K562 (cell line): ENCODE measurements around the gene BBS1. TPM values are rescaled to one million over a fixed set of nuclear protein-coding genes. Genes with fewer than 3 reads are reported as not detected.

ENCODE experiments used
- GATAD2B ChIP-seq: fragments of 450-650 bp; IDR thresholded peaks from 2 replicates; pipeline ENCODE4 v1.6.1; 2017; ENCODE audit warnings: mild to moderate bottlenecking, borderline replicate concordance
- NBN ChIP-seq: fragments of 450-650 bp; IDR thresholded peaks from 2 replicates; pipeline ENCODE4 v1.6.1; 2016; ENCODE audit warnings: low read depth, mild to moderate bottlenecking
- TEAD4 ChIP-seq, 2 experiments: sonication (generic) in 1 of 2; formaldehyde crosslinking in 1 of 2; IDR thresholded peaks; 2 replicates each; pipeline versions ENCODE4 v1.6.1 to v1.8.0; 2012 to 2022; ENCODE audit warnings: borderline replicate concordance in 1 of 2, inconsistent platforms in 1 of 2, low read length in 1 of 2, mild to moderate bottlenecking in 1 of 2, missing genetic modification reagents in 1 of 2
- TRIM28 ChIP-seq: fragments of 450-650 bp; IDR thresholded peaks from 2 replicates; pipeline ENCODE4 v1.6.1; 2017
- U2AF2 ChIP-seq: fragments of 200-400 bp; formaldehyde crosslinking; optimal IDR thresholded peaks from 2 replicates; pipeline ENCODE3; 2017; ENCODE audit warnings: low read depth, mild to moderate bottlenecking, low read length
- polyA plus RNA-seq, 8 experiments: library from polyadenylated mRNA; depleted of rRNA in 4 of 8; stranded (reverse) in 5 of 8; unstranded in 3 of 8; fragments of >200 nt; fragmentation: Nextera tagmentation in 2 of 8; fragmentation: Illumina TruSeq in 1 of 8; extraction: Ambion mirVana in 2 of 8; extraction: Trizol in 1 of 8; gene quantifications; 2 replicates each; pipeline versions ENCODE4 v1.2.1 to v1.2.3, GENCODE V29; 2011 to 2014; ENCODE audit warnings: inconsistent platforms in 1 of 8, missing spikeins in 1 of 8
- total RNA-seq, 7 experiments: library from RNA; depleted of rRNA in 6 of 7; stranded (reverse); fragments of >200 nt in 6 of 7; fragmentation: Illumina TruSeq in 2 of 7; extraction: Trizol in 2 of 7; gene quantifications; 2 replicates each; pipeline versions ENCODE4 v1.2.1 to v1.2.3, GENCODE V29; 2011 to 2021; ENCODE audit warnings: low replicate concordance in 1 of 7
- TF ChIP-seq, protein P1 (sequence below): sonication (generic); formaldehyde crosslinking; IDR thresholded peaks from 2 replicates; pipeline ENCODE4 v1.8.0; 2023; ENCODE audit warnings: missing genetic modification reagents, mild to moderate bottlenecking, borderline replicate concordance
- TF ChIP-seq, protein P2 (sequence below), 3 experiments: fragments of 200-800 bp in 1 of 3; fragments of 250-450 bp in 1 of 3; fragments of 450-650 bp in 1 of 3; sonication (Bioruptor Pico) in 1 of 3; sonication (Bioruptor generic) in 1 of 3; formaldehyde crosslinking in 1 of 3; IDR thresholded peaks; 2 replicates each; pipeline versions ENCODE4 v1.6.1 to v1.8.0; 2016 to 2022; ENCODE audit warnings: mild to moderate bottlenecking in 2 of 3, missing genetic modification characterization in 2 of 3, missing compliant biosample characterization in 1 of 3, moderate library complexity in 1 of 3
- TF ChIP-seq, protein P3 (sequence below): fragments of 150-350 bp; conservative IDR thresholded peaks from 2 replicates; pipeline ENCODE4 v1.6.1; 2014; ENCODE audit warnings: low read length
- TF ChIP-seq, protein P4 (sequence below): fragments of 450-650 bp; formaldehyde crosslinking; IDR thresholded peaks from 2 replicates; pipeline ENCODE4 v1.4.0; 2020; ENCODE audit warnings: mild to moderate bottlenecking, moderate library complexity
- TF ChIP-seq, protein P5 (sequence below): fragments of 250-450 bp; sonication (Bioruptor Pico); IDR thresholded peaks from 2 replicates; pipeline ENCODE4 v1.6.1; 2021; ENCODE audit warnings: mild to moderate bottlenecking

The BBS1 gene
- total and polyA plus RNA-seq, 9 of the 15 experiments (the other 6 are each of a cell fraction or from before 2014, with no cell fraction given), result 9.0 to 19.8 (median 12.1) TPM

DNA sequence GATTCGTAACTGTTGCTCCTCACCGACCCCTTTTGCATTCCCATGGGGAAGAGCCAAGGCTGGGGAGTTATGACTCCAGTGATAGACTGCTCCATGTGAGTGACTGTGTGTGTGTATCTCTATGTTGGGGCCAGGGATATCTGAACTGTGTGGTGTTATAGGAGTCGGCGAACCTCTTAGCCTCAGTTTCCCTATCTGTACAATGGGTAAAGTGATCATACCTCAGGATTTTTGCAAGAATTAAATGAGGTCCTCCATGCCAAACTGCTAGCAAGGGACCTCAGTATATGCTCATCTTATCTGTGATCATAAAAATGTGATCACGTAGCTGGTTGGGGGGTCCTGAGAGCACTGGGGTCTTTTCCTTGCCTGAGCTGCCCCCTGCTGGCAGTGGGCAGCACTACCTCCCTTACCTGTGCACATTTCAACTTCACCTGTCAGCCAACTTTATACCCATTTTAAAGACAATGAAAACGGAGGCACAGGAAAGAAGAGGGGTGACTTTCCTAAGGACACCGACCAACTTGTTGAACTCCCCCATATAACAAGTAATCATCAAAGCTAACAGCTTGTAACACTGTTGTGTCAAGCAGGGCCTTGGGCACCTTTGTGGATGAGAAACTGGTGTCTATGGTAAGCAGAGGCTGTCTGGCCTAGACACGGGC is 31.6 kb upstream of the BBS1 start (continued):
- TF ChIP-seq, protein P1, sequence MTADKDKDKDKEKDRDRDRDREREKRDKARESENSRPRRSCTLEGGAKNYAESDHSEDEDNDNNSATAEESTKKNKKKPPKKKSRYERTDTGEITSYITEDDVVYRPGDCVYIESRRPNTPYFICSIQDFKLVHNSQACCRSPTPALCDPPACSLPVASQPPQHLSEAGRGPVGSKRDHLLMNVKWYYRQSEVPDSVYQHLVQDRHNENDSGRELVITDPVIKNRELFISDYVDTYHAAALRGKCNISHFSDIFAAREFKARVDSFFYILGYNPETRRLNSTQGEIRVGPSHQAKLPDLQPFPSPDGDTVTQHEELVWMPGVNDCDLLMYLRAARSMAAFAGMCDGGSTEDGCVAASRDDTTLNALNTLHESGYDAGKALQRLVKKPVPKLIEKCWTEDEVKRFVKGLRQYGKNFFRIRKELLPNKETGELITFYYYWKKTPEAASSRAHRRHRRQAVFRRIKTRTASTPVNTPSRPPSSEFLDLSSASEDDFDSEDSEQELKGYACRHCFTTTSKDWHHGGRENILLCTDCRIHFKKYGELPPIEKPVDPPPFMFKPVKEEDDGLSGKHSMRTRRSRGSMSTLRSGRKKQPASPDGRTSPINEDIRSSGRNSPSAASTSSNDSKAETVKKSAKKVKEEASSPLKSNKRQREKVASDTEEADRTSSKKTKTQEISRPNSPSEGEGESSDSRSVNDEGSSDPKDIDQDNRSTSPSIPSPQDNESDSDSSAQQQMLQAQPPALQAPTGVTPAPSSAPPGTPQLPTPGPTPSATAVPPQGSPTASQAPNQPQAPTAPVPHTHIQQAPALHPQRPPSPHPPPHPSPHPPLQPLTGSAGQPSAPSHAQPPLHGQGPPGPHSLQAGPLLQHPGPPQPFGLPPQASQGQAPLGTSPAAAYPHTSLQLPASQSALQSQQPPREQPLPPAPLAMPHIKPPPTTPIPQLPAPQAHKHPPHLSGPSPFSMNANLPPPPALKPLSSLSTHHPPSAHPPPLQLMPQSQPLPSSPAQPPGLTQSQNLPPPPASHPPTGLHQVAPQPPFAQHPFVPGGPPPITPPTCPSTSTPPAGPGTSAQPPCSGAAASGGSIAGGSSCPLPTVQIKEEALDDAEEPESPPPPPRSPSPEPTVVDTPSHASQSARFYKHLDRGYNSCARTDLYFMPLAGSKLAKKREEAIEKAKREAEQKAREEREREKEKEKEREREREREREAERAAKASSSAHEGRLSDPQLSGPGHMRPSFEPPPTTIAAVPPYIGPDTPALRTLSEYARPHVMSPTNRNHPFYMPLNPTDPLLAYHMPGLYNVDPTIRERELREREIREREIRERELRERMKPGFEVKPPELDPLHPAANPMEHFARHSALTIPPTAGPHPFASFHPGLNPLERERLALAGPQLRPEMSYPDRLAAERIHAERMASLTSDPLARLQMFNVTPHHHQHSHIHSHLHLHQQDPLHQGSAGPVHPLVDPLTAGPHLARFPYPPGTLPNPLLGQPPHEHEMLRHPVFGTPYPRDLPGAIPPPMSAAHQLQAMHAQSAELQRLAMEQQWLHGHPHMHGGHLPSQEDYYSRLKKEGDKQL (CRISPR knock-in tag), result no peak
- TF ChIP-seq, protein P2, sequence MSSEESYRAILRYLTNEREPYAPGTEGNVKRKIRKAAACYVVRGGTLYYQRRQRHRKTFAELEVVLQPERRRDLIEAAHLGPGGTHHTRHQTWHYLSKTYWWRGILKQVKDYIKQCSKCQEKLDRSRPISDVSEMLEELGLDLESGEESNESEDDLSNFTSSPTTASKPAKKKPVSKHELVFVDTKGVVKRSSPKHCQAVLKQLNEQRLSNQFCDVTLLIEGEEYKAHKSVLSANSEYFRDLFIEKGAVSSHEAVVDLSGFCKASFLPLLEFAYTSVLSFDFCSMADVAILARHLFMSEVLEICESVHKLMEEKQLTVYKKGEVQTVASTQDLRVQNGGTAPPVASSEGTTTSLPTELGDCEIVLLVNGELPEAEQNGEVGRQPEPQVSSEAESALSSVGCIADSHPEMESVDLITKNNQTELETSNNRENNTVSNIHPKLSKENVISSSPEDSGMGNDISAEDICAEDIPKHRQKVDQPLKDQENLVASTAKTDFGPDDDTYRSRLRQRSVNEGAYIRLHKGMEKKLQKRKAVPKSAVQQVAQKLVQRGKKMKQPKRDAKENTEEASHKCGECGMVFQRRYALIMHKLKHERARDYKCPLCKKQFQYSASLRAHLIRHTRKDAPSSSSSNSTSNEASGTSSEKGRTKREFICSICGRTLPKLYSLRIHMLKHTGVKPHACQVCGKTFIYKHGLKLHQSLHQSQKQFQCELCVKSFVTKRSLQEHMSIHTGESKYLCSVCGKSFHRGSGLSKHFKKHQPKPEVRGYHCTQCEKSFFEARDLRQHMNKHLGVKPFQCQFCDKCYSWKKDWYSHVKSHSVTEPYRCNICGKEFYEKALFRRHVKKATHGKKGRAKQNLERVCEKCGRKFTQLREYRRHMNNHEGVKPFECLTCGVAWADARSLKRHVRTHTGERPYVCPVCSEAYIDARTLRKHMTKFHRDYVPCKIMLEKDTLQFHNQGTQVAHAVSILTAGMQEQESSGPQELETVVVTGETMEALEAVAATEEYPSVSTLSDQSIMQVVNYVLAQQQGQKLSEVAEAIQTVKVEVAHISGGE (CRISPR knock-in tag; IDR thresholded peaks at IDR 0.05), result no peak
- TF ChIP-seq NBN, result no peak
- TF ChIP-seq, protein P3, sequence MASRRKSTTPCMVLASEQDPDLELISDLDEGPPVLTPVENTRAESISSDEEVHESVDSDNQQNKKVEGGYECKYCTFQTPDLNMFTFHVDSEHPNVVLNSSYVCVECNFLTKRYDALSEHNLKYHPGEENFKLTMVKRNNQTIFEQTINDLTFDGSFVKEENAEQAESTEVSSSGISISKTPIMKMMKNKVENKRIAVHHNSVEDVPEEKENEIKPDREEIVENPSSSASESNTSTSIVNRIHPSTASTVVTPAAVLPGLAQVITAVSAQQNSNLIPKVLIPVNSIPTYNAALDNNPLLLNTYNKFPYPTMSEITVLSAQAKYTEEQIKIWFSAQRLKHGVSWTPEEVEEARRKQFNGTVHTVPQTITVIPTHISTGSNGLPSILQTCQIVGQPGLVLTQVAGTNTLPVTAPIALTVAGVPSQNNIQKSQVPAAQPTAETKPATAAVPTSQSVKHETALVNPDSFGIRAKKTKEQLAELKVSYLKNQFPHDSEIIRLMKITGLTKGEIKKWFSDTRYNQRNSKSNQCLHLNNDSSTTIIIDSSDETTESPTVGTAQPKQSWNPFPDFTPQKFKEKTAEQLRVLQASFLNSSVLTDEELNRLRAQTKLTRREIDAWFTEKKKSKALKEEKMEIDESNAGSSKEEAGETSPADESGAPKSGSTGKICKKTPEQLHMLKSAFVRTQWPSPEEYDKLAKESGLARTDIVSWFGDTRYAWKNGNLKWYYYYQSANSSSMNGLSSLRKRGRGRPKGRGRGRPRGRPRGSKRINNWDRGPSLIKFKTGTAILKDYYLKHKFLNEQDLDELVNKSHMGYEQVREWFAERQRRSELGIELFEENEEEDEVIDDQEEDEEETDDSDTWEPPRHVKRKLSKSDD, result 0 out of 2 replicates have a peak, but pooled peaks have one; percentile 16
- TF ChIP-seq, protein P4, sequence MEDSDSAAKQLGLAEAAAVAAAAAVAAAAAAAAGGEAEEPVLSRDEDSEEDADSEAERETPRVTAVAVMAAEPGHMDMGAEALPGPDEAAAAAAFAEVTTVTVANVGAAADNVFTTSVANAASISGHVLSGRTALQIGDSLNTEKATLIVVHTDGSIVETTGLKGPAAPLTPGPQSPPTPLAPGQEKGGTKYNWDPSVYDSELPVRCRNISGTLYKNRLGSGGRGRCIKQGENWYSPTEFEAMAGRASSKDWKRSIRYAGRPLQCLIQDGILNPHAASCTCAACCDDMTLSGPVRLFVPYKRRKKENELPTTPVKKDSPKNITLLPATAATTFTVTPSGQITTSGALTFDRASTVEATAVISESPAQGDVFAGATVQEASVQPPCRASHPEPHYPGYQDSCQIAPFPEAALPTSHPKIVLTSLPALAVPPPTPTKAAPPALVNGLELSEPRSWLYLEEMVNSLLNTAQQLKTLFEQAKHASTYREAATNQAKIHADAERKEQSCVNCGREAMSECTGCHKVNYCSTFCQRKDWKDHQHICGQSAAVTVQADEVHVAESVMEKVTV (CRISPR knock-in tag), result peak; percentile 34; the same call in 1 of the 2 replicates
- TF ChIP-seq GATAD2B, result peak; percentile 72
- no peak for TF ChIP-seq TEAD4 (IDR thresholded peaks at IDR 0.05; ENCODE audit: low read length)
- TF ChIP-seq TEAD4 (CRISPR knock-in tag; IDR thresholded peaks at IDR 0.05; ENCODE audit: borderline replicate concordance), result peak; percentile 14; the same call in 1 of the 2 replicates
- TF ChIP-seq U2AF2, result no peak
- no peak for TF ChIP-seq TRIM28
- TF ChIP-seq, protein P5, sequence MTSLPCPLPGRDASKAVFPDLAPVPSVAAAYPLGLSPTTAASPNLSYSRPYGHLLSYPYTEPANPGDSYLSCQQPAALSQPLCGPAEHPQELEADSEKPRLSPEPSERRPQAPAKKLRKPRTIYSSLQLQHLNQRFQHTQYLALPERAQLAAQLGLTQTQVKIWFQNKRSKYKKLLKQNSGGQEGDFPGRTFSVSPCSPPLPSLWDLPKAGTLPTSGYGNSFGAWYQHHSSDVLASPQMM (CRISPR knock-in tag), result no peak
